ENCODE measurements around the gene ID3. TPM values are rescaled to one million over a fixed set of nuclear protein-coding genes. Genes with fewer than 3 reads are reported as not detected.
A peak's percentile ranks its signal among the peaks of the same experiment; 100 is the strongest.

Gene ID3
- total RNA-seq, 1 donor from 2014 or later = 40.9 TPM

DNA sequence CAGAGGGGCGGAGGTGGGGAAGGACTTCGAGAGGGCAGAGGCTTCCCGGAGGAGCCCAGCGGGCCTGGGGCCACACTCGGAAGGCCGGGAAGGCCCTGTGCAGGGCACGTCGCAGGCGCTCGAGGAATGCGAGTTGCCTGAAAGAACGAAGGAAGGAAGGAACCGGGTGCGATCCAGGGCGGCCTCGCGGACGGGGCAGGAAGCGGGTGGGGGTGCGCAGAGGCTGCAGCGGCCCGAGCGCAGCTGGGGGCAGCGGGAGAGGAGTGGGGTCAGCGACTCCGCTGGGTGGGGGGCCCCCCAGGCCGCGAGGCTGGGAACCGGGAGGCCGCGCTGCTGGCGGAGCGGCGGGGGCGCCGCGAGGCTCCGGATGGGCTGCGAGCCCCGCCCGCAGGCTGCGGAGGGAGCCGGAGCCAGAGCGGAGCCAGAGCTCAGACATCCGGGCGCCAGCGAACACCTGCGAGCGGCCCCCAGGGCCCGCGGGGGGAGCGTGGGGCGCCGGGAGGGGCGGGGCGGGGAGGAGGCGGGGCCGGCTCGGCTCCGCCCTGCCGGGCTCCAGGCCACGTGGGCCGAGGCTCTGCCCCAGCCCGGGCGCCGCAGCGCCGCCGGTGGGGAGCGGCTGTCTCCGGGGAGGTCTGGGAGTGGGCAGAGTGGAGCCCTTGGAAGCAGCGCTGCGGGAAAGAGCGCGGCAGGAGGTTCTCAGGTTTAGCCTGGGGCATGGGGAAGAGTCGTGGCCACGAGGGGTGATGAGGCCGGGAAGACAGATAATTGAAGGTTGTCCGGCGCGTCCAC lies 4.6 kb downstream of the ID3 start:
- Mint-ChIP-seq H3K27me3 (ENCODE audit: low read depth) (peaks cover 52% of the 10 kb centered on the region), H3K27ac (ENCODE audit: unreplicated experiment) (peak overlapping the region; percentile 94), H3K36me3 (ENCODE audit: low read depth) (no peaks in the 10 kb centered on the region), H3K4me1 (peaks cover 46% of the 10 kb centered on the region), H3K9me3 (no peaks in the 10 kb centered on the region), H3K4me3 (peak overlapping the region; percentile 92)
- peak; percentile 75 for DNase-seq (ENCODE audit: low read depth, low spot score)
- TF ChIP-seq, protein P1, sequence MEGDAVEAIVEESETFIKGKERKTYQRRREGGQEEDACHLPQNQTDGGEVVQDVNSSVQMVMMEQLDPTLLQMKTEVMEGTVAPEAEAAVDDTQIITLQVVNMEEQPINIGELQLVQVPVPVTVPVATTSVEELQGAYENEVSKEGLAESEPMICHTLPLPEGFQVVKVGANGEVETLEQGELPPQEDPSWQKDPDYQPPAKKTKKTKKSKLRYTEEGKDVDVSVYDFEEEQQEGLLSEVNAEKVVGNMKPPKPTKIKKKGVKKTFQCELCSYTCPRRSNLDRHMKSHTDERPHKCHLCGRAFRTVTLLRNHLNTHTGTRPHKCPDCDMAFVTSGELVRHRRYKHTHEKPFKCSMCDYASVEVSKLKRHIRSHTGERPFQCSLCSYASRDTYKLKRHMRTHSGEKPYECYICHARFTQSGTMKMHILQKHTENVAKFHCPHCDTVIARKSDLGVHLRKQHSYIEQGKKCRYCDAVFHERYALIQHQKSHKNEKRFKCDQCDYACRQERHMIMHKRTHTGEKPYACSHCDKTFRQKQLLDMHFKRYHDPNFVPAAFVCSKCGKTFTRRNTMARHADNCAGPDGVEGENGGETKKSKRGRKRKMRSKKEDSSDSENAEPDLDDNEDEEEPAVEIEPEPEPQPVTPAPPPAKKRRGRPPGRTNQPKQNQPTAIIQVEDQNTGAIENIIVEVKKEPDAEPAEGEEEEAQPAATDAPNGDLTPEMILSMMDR (conservative IDR thresholded peaks at IDR 0.05) = peak; percentile 39

DNA sequence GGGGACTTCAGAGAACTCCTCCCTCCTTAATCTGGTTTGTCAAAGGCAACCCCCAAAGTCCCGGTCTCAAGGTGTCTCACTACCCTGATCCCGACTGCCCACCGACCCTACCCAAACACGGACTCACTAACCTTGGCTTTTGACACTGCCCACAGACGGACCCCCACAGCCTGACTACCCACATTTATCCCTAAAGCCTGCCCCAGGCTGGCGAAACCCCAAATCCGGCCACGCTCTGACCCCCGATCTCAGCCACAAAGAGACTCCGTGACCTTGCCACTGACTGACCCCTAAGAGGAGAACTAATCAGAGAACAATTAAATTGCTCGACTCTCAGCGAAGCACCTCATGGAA lies 5.2 kb downstream of the ID3 start:
- H3K4me3 Mint-ChIP-seq = peak overlapping the region; percentile 81
- DNase-seq (ENCODE audit: low read depth, low spot score) = no peak
- H3K9me3 Mint-ChIP-seq = no peaks in the 10 kb centered on the region
- peak overlapping the region; percentile 78 for H3K27ac Mint-ChIP-seq (ENCODE audit: unreplicated experiment)
- peaks cover 46% of the 10 kb centered on the region for H3K27me3 Mint-ChIP-seq (ENCODE audit: low read depth)
- TF ChIP-seq, protein P1 (conservative IDR thresholded peaks at IDR 0.05) = no peak
- peaks cover 44% of the 10 kb centered on the region for H3K4me1 Mint-ChIP-seq
- no peaks in the 10 kb centered on the region for H3K36me3 Mint-ChIP-seq (ENCODE audit: low read depth)

DNA sequence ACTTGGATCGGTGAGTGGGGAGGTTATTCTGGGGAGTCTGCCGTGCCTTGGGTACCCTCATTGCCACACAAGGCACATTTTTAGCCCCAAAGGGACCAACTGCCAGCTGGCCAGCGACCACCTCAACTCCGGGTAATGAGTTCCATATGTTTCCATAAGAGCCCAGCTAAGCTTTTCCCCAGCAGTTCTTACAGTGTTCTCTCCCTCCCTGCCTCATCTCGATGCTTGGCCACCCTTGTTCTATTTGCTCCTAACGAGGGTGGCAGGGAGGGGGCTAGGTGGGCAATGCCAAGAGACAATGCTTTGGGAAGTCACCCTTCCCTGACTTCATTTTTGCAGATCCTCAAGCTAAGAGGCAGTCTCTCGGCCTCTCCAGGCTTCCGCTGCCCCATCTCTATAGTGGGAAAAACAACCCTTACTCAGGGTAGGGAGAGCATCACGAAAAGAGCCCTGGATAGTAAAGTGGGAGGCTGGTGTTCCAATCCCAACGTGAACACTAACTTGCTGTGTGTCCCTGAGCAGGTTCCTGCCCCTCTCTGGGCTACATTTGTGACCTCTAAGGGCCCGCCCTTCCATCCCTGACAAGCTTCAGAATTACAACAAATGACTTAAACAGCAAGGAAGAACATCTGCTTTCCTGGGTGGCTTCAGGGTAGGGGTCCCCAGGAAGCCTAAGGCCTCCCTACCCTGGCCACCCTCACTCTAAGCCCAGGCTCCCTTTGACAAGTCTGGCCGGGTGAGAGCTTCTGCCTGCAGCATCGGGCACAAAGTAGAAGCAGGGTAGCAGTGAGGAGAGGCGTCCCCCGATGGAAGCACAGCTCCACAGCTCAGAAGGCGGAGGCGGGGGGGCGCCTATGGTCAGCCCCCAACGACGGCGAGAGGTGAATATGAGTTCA lies 5.8 kb downstream of the ID3 start:
- Mint-ChIP-seq H3K9me3 (no peaks in the 10 kb centered on the region), H3K27me3 (ENCODE audit: low read depth) (peaks cover 40% of the 10 kb centered on the region), H3K27ac (ENCODE audit: unreplicated experiment) (no peak overlapping the region), H3K4me3 (peak overlapping the region; percentile 81), H3K36me3 (ENCODE audit: low read depth) (no peaks in the 10 kb centered on the region), H3K4me1 (peaks cover 44% of the 10 kb centered on the region)
- DNase-seq (ENCODE audit: low read depth, low spot score) = no peak
- TF ChIP-seq, protein P1 (conservative IDR thresholded peaks at IDR 0.05) = no peak

DNA sequence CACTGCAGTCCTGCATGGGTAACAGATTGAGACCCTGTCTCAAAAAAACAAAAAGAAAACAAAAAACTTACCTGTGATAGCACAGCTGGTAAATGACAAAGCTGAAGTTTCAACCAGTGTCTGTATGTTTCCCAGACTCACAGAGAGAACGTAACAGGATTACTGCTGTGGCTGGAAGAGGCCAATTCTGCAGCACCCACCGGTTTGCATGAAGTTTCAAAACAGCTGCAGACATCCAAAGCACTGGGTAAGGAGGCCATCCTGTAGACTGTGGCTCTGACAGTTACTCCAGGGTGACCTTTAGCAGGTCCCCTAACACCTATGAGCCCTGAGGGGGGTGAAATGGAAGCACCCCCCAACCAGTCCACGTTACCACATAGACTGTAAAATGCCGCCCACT lies 7.5 kb downstream of the ID3 start:
- Mint-ChIP-seq H3K4me3 (peak overlapping the region; percentile 62), H3K27ac (ENCODE audit: unreplicated experiment) (no peak overlapping the region), H3K9me3 (no peaks in the 10 kb centered on the region), H3K27me3 (ENCODE audit: low read depth) (peaks cover 24% of the 10 kb centered on the region), H3K36me3 (ENCODE audit: low read depth) (no peaks in the 10 kb centered on the region), H3K4me1 (peaks cover 34% of the 10 kb centered on the region)
- TF ChIP-seq, protein P1 (conservative IDR thresholded peaks at IDR 0.05) = no peak
- DNase-seq (ENCODE audit: low read depth, low spot score) = no peak

DNA sequence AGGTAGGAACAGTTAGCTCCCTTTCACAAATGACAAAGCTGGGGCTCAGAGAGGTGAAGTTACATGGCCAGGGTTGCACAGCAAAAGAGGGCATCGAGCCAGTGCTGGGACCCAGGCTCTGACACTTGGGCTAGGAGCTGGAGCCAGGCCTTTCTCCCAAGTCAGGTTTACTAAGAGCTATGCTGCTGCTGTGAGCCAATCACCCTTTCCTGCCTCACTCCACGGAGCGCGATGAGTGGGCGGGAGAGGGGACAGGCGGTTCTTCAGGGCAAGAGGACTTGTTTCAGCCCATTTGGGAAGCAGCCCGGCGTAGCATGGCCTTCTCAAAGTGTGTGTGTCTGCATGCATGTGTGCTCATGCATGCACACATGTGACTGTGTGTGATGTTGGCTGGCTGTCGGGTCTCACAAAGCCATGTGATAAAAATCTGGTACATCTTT lies 10.6 kb downstream of the ID3 start:
- H3K4me1 Mint-ChIP-seq = peaks cover 13% of the 10 kb centered on the region
- no peaks in the 10 kb centered on the region for H3K27me3 Mint-ChIP-seq (ENCODE audit: low read depth)
- H3K27ac Mint-ChIP-seq (ENCODE audit: unreplicated experiment) = no peak overlapping the region
- no peaks in the 10 kb centered on the region for H3K36me3 Mint-ChIP-seq (ENCODE audit: low read depth)
- TF ChIP-seq, protein P1 (conservative IDR thresholded peaks at IDR 0.05) = no peak
- no peaks in the 10 kb centered on the region for H3K9me3 Mint-ChIP-seq
- H3K4me3 Mint-ChIP-seq = no peak overlapping the region
- no peak for DNase-seq (ENCODE audit: low read depth, low spot score)

All from neural crest cell (in vitro differentiated cells).